Prostate gland (tissue), 2 donors: ENCODE measurements around the gene NTN1. TPM values are rescaled to one million over a fixed set of nuclear protein-coding genes. Genes with fewer than 3 reads are reported as not detected.
A peak's percentile ranks its signal among the peaks of the same experiment; 100 is the strongest.
"Not testable (repeated sequence)": the region's sequence is repeated elsewhere in the genome, so short reads cannot be mapped to it uniquely, and the experiment has no call there.

Experiments
- DNase-seq: peaks from one replicate; pipeline ENCODE4 v3.0.0-alpha.2; 2019; ENCODE audit warnings: low spot score
- H3K27ac ChIP-seq, 2 donors: fragments of 200-600 bp; sonication (generic); 2 replicates each; pipeline ENCODE4 v1.5.1; 2017 to 2019
- H3K27me3 ChIP-seq: fragments of 200-600 bp; sonication (generic); replicated peaks from 2 replicates; pipeline ENCODE4 v1.5.1; 2019; ENCODE audit not compliant: insufficient read depth
- H3K36me3 ChIP-seq, 2 donors: fragments of 200-600 bp; sonication (generic); 1 replicate in 1 of 2; 2 replicates in 1 of 2; pipeline versions ENCODE4 v1.5.1 to v1.8.1; 2017 to 2019
- H3K4me1 ChIP-seq: fragments of 200-600 bp; sonication (generic); replicated peaks from 2 replicates; pipeline ENCODE4 v1.5.1; 2019
- H3K4me3 ChIP-seq, 2 donors: fragments of 200-600 bp; sonication (generic); 2 replicates each; pipeline ENCODE4 v1.5.1; 2017 to 2019
- H3K9me3 ChIP-seq: fragments of 200-600 bp; sonication (generic); 2 replicates; pipeline ENCODE4 v1.5.1; 2017
- CTCF ChIP-seq, 4 experiments: fragments of 200-600 bp in 2 of 4; fragments of 450-650 bp in 2 of 4; sonication (generic) in 2 of 4; IDR thresholded peaks; 1 replicate in 3 of 4; 2 replicates in 1 of 4; pipeline ENCODE4 v1.5.1; 2016 to 2019; ENCODE audit warnings: antibody characterized with exemption in 4 of 4, mild to moderate bottlenecking in 2 of 4, moderate library complexity in 2 of 4
- POLR2A ChIP-seq: fragments of 450-650 bp; IDR thresholded peaks from one replicate; pipeline ENCODE4 v1.6.1; 2016; ENCODE audit warnings: antibody characterized with exemption, mild to moderate bottlenecking
- POLR2AphosphoS5 ChIP-seq: sonication (generic); formaldehyde crosslinking; IDR thresholded peaks from one replicate; pipeline ENCODE4 v1.6.1; 2017; ENCODE audit warnings: antibody characterized with exemption
- WGBS: methylation state at CpG from one replicate; pipeline ENCODE4 v1.1.5; 2018; 5-methylcytosine and 5-hydroxymethylcytosine counted together
- intact Hi-C: fragments of 100-400 bp; cut with DNase I; formaldehyde crosslinking; loops from one replicate; pipeline ENCODE4 v1.14.2; 2022
- total RNA-seq, 2 donors: library from RNA; depleted of rRNA; stranded (reverse); fragments of >200 nt; gene quantifications; one replicate each; pipeline ENCODE4 v1.1.0, GENCODE V29; 2016

NTN1 gene
- total RNA-seq, result 10 to 100 TPM in 1 of 2 donors, 1 to 10 TPM in 1; 9.2 to 11.4 TPM

GRCh38 chr17:9021158-9021991 is at the start of gene NTN1:
Gene NTN1 (plus strand): TSS chr17:9021510. CDS start chr17:9022374, 864 bp downstream.
- H3K27ac ChIP-seq, result peak within 1 kb of the TSS; percentile 73 to 77
- H3K27me3 ChIP-seq, result no peaks in the 10 kb centered on the region
- H3K4me1 ChIP-seq, result peaks cover 7% of the 10 kb centered on the region
- peak; percentile 11 for TF ChIP-seq POLR2AphosphoS5
- no peak for TF ChIP-seq CTCF (IDR thresholded peaks at IDR 0.05)
- TF ChIP-seq POLR2A, result peak; percentile 6
- peak within 1 kb of the TSS; percentile 59 to 63 for H3K4me3 ChIP-seq
- peak; percentile 53 for DNase-seq
- H3K36me3 ChIP-seq, result no peaks in the 10 kb centered on the region
- H3K9me3 ChIP-seq, result no peaks in the 10 kb centered on the region
- WGBS, result under 1% methylated on average over 65 of the region's 111 CpGs
- intact Hi-C loops, result no loop called here

- H3K9me3 ChIP-seq, result no peaks in the 10 kb centered on the region
- intact Hi-C loops, result no loop called here
- H3K27me3 ChIP-seq, result no peaks in the 10 kb centered on the region
- WGBS, result 89% methylated on average over 9 of the region's 9 CpGs
- H3K36me3 ChIP-seq, result no peaks in the 10 kb centered on the region
- H3K4me3 ChIP-seq, result no peak overlapping the region
- no peak for DNase-seq
- no peak for TF ChIP-seq POLR2AphosphoS5
- TF ChIP-seq CTCF (IDR thresholded peaks at IDR 0.05), result no peak
- no peak for TF ChIP-seq POLR2A
- H3K27ac ChIP-seq, result no peak overlapping the region
- no peaks in the 10 kb centered on the region for H3K4me1 ChIP-seq
These were observed 46.1 kb upstream of the NTN1 start for GRCh38 chr17:8975091-8975725.

GRCh38 chr17:8976638-8977037 is 44.7 kb upstream of the NTN1 start:
- no peaks in the 10 kb centered on the region for H3K27me3 ChIP-seq
- WGBS, result 52% methylated on average over 1 of the region's 1 CpG
- no peaks in the 10 kb centered on the region for H3K9me3 ChIP-seq
- intact Hi-C loops, result no loop called here
- H3K4me3 ChIP-seq, result no peak overlapping the region
- no peak overlapping the region for H3K27ac ChIP-seq
- DNase-seq, result no peak
- TF ChIP-seq CTCF (IDR thresholded peaks at IDR 0.05), result no peak
- H3K36me3 ChIP-seq, result no peaks in the 10 kb centered on the region
- no peaks in the 10 kb centered on the region for H3K4me1 ChIP-seq

GRCh38 chr17:8979715-8980114 is 41.6 kb upstream of the NTN1 start:
- Histone ChIP-seq H3K36me3 (no peaks in the 10 kb centered on the region), H3K4me1 (no peaks in the 10 kb centered on the region), H3K27ac (no peak overlapping the region), H3K4me3 (no peak overlapping the region), H3K27me3 (no peaks in the 10 kb centered on the region), H3K9me3 (no peaks in the 10 kb centered on the region)
- intact Hi-C loops, result no loop called here
- DNase-seq, result no peak
- TF ChIP-seq CTCF (IDR thresholded peaks at IDR 0.05) (no peak), POLR2AphosphoS5 (no peak), POLR2A (no peak)

- intact Hi-C loops, result no loop called here
- Histone ChIP-seq H3K36me3 (no peaks in the 10 kb centered on the region), H3K4me3 (no peak overlapping the region)
These were observed 39.9 kb upstream of the NTN1 start for GRCh38 chr17:8981443-8981842.

GRCh38 chr17:8984225-8984624 is 37.1 kb upstream of the NTN1 start:
- H3K4me1 ChIP-seq, H3K36me3 ChIP-seq, H3K27ac ChIP-seq, DNase-seq, H3K4me3 ChIP-seq, H3K27me3 ChIP-seq, intact Hi-C loops, H3K9me3 ChIP-seq: not testable (repeated sequence)
- 93% methylated on average over 5 of the region's 5 CpGs for WGBS

More at GRCh38 chr17:8981443-8981842, 39.9 kb upstream of the NTN1 start:
- H3K9me3 ChIP-seq, result no peaks in the 10 kb centered on the region
- H3K27me3 ChIP-seq, result no peaks in the 10 kb centered on the region
- DNase-seq, result no peak
- H3K4me1 ChIP-seq, result no peaks in the 10 kb centered on the region
- H3K27ac ChIP-seq, result no peak overlapping the region
- TF ChIP-seq CTCF (IDR thresholded peaks at IDR 0.05) (no peak), POLR2AphosphoS5 (no peak), POLR2A (no peak)
- WGBS, result 94% methylated on average over 2 of the region's 2 CpGs
